ENCODE data around the gene PATE2.

DNA sequence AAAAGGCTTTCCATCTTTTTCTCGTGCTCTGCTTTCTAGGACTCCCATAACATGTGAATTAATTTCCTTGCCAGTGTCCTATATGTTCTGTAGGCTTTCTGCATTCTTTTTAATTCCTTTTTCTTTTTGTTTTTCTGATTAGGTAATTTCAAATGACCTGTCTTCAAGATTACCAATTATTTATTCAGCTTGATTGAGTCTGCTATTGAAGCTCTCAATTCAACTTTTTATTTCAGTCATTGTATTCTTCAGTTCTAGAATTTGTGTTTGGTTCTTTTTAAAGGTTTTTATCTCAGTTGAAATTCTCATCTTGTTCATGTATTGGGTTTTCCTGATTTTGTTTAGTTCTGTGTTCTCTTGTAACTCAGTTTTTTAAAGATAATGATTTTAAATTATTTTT is 23.8 kb upstream of the PATE2 start:
- TF ChIP-seq, protein P1, sequence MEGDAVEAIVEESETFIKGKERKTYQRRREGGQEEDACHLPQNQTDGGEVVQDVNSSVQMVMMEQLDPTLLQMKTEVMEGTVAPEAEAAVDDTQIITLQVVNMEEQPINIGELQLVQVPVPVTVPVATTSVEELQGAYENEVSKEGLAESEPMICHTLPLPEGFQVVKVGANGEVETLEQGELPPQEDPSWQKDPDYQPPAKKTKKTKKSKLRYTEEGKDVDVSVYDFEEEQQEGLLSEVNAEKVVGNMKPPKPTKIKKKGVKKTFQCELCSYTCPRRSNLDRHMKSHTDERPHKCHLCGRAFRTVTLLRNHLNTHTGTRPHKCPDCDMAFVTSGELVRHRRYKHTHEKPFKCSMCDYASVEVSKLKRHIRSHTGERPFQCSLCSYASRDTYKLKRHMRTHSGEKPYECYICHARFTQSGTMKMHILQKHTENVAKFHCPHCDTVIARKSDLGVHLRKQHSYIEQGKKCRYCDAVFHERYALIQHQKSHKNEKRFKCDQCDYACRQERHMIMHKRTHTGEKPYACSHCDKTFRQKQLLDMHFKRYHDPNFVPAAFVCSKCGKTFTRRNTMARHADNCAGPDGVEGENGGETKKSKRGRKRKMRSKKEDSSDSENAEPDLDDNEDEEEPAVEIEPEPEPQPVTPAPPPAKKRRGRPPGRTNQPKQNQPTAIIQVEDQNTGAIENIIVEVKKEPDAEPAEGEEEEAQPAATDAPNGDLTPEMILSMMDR (IDR thresholded peaks at IDR 0.05; ENCODE audit: insufficient read depth, low read depth, low read length): no peak
- no peak for TF ChIP-seq EZH2 (IDR thresholded peaks at IDR 0.05; ENCODE audit: insufficient read depth, low read length)

Measured in astrocyte (in vitro differentiated cells and primary cell).